K562 (cell line): Measurements from ENCODE around the gene XRCC5. TPM values are rescaled to one million over a fixed set of nuclear protein-coding genes. Genes with fewer than 3 reads are reported as not detected.

ENCODE experiments used
- AFF1 ChIP-seq, 2 experiments: fragments of 450-650 bp; IDR thresholded peaks; 2 replicates each; pipeline ENCODE4 v1.6.1; 2018; ENCODE audit warnings: mild to moderate bottlenecking in 2 of 2, low read depth in 1 of 2; ENCODE audit not compliant: partially characterized antibody in 2 of 2
- EZH2 ChIP-seq: IDR thresholded peaks from 2 replicates; pipeline ENCODE4 v1.6.1; 2012; ENCODE audit warnings: low read depth, mild to moderate bottlenecking, inconsistent platforms, low read length, borderline replicate concordance
- HDAC2 ChIP-seq: fragments of 450-650 bp; IDR thresholded peaks from 2 replicates; pipeline ENCODE4 v1.6.1; 2016; ENCODE audit warnings: mild to moderate bottlenecking
- KLF10 ChIP-seq: fragments of 250-450 bp; sonication (Bioruptor Pico); IDR thresholded peaks from 2 replicates; pipeline ENCODE4 v1.6.1; 2021; ENCODE audit warnings: matching md5 sums
- KLF13 ChIP-seq: fragments of 450-650 bp; IDR thresholded peaks from 2 replicates; pipeline ENCODE4 v1.6.1; 2016; ENCODE audit warnings: missing genetic modification characterization, low read depth, mild to moderate bottlenecking, missing compliant biosample characterization, moderate library complexity, borderline replicate concordance
- MTA2 ChIP-seq: fragments of 450-650 bp; IDR thresholded peaks from 2 replicates; pipeline ENCODE4 v1.6.1; 2016; ENCODE audit warnings: low read depth
- MTF1 ChIP-seq: fragments of 250-450 bp; sonication (Bioruptor Pico); IDR thresholded peaks from 2 replicates; pipeline ENCODE4 v1.9.0; 2021; ENCODE audit warnings: moderate library complexity, mild to moderate bottlenecking, inconsistent platforms, borderline replicate concordance
- MYC ChIP-seq, 2 experiments: fragments of 250-450 bp in 1 of 2; sonication (Bioruptor Pico) in 1 of 2; IDR thresholded peaks; 2 replicates each; pipeline versions ENCODE4 v1.5.1 to v1.6.1; 2012 to 2021; ENCODE audit warnings: low read depth in 2 of 2, borderline replicate concordance in 1 of 2, improper control_type of control experiment in 1 of 2, low read length in 1 of 2, mild to moderate bottlenecking in 1 of 2, moderate library complexity in 1 of 2
- NR2C2 ChIP-seq, 2 experiments: fragments of 200-800 bp in 1 of 2; sonication (Bioruptor generic) in 1 of 2; sonication (generic) in 1 of 2; formaldehyde crosslinking in 1 of 2; IDR thresholded peaks; 2 replicates each; pipeline versions ENCODE4 v1.6.1 to v1.8.0; 2016 to 2022; ENCODE audit warnings: mild to moderate bottlenecking in 1 of 2, missing compliant biosample characterization in 1 of 2, missing genetic modification characterization in 1 of 2, missing genetic modification reagents in 1 of 2
- RFX5 ChIP-seq: IDR thresholded peaks from 2 replicates; pipeline ENCODE4 v1.6.1; 2011; ENCODE audit warnings: low read depth, mild to moderate bottlenecking, improper control_type of control experiment, low read length
- SMAD1 ChIP-seq: fragments of 150-350 bp; IDR thresholded peaks from 2 replicates; pipeline ENCODE4 v1.6.1; 2014; ENCODE audit warnings: low read length, low read depth; ENCODE audit not compliant: partially characterized antibody
- SP2 ChIP-seq: IDR thresholded peaks from 2 replicates; pipeline ENCODE4 v1.6.1; 2011; ENCODE audit warnings: mild to moderate bottlenecking, low read depth, low read length, moderate library complexity; ENCODE audit not compliant: poor library complexity, severe bottlenecking; ENCODE audit errors: extremely low read depth
- SRSF3 ChIP-seq: fragments of 200-400 bp; formaldehyde crosslinking; IDR thresholded peaks from 2 replicates; pipeline ENCODE4 v1.6.1; 2016; ENCODE audit warnings: mild to moderate bottlenecking, low read length, moderate library complexity; ENCODE audit not compliant: insufficient read depth
- SUPT5H ChIP-seq: fragments of 450-650 bp; IDR thresholded peaks from 2 replicates; pipeline ENCODE4 v1.6.1; 2016
- ZBTB43 ChIP-seq: sonication (generic); formaldehyde crosslinking; IDR thresholded peaks from 2 replicates; pipeline ENCODE4 v1.8.0; 2023; ENCODE audit warnings: mild to moderate bottlenecking, missing genetic modification reagents
- ZC3H11A ChIP-seq: IDR thresholded peaks from 2 replicates; pipeline ENCODE4 v1.6.1; 2012; ENCODE audit warnings: low read depth, low read length, improper control_type of control experiment
- ZNF444 ChIP-seq: fragments of 250-450 bp; sonication (Bioruptor Pico); IDR thresholded peaks from 2 replicates; pipeline ENCODE4 v1.4.0; 2020; ENCODE audit warnings: mild to moderate bottlenecking, moderate library complexity
- ZNF511 ChIP-seq: sonication (generic); formaldehyde crosslinking; IDR thresholded peaks from 2 replicates; pipeline ENCODE4 v1.8.0; 2022; ENCODE audit warnings: mild to moderate bottlenecking, missing genetic modification reagents
- ZNF75A ChIP-seq: fragments of 450-650 bp; formaldehyde crosslinking; IDR thresholded peaks from 2 replicates; pipeline ENCODE4 v1.4.0; 2020; ENCODE audit warnings: mild to moderate bottlenecking
- polyA plus RNA-seq, 8 experiments: library from polyadenylated mRNA; depleted of rRNA in 4 of 8; stranded (reverse) in 5 of 8; unstranded in 3 of 8; fragments of >200 nt; fragmentation: Nextera tagmentation in 2 of 8; fragmentation: Illumina TruSeq in 1 of 8; extraction: Ambion mirVana in 2 of 8; extraction: Trizol in 1 of 8; gene quantifications; 2 replicates each; pipeline versions ENCODE4 v1.2.1 to v1.2.3, GENCODE V29; 2011 to 2014; ENCODE audit warnings: inconsistent platforms in 1 of 8, missing spikeins in 1 of 8
- total RNA-seq, 7 experiments: library from RNA; depleted of rRNA in 6 of 7; stranded (reverse); fragments of >200 nt in 6 of 7; fragmentation: Illumina TruSeq in 2 of 7; extraction: Trizol in 2 of 7; gene quantifications; 2 replicates each; pipeline versions ENCODE4 v1.2.1 to v1.2.3, GENCODE V29; 2011 to 2021; ENCODE audit warnings: low replicate concordance in 1 of 7

The XRCC5 gene
- total and polyA plus RNA-seq, 9 of the 15 experiments (the other 6 are each of a cell fraction or from before 2014, with no cell fraction given) = 168 to 551 (median 297) TPM

GRCh38 chr2:216108967-216109921 lies at the start of gene XRCC5 (continued):
- TF ChIP-seq ZNF511 (peak; percentile 52; the same call in 1 of the 2 replicates), KLF10 (CRISPR knock-in tag) (no peak), MTF1 (no peak), NR2C2 (CRISPR knock-in tag; IDR thresholded peaks at IDR 0.05) (no peak), NR2C2 (tag; IDR thresholded peaks at IDR 0.05) (no peak), ZNF444 (CRISPR knock-in tag) (no peak), SRSF3 (no peak), KLF13 (no peak), ZNF75A (no peak), SUPT5H (peak; percentile 90), EZH2 (no peak), ZBTB43 (CRISPR knock-in tag) (no peak), MTA2 (no peak), SP2 (no peak), HDAC2 (no peak), SMAD1 (no peak), RFX5 (no peak), ZC3H11A (no peak), MYC (IDR thresholded peaks at IDR 0.05; ENCODE audit: low read depth, low read length) (peak; percentile 79; the same call in 1 of the 2 replicates), MYC (CRISPR knock-in tag; IDR thresholded peaks at IDR 0.05; ENCODE audit: borderline replicate concordance, low read depth) (no peak), AFF1 (IDR thresholded peaks at IDR 0.05; ENCODE audit: low read depth in 1 of 2, partially characterized antibody in 2 of 2) (peak in 1 of 2 experiments; percentile 41)
